GM19043 (cell line): ENCODE measurements around the gene SYK.

Source experiments
- ATAC-seq: cut with Tn5 transposase; IDR thresholded peaks from one replicate; pipeline ENCODE4 v1.9.1; 2021; ENCODE audit warnings: low read depth; ENCODE audit not compliant: unreplicated experiment

The SYK gene

GRCh38 chr9:90899287-90899686, 97.7 kb downstream of the SYK start:
- no peak for ATAC-seq

DNA sequence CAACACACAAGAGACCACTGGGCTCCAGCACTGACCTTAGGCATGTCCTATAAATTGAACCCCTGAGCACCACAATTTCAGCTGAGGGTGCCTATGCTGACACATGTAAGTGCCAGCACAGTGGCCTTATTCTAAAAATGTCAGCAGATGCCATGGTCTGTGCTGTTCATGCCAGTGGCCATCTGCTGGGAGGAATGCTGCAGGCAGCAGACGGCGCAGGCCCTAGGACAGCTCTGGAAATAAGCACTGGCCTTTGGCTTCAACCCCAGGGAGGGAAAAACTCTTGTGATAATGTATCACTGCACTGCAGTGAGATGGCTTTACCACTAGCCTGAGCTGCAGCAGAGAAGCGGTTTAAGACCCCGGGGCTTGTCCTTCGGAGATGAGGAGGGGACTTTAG, 98.5 kb downstream of the SYK start:
- ATAC-seq: no peak

GRCh38 chr9:90901933-90902332, 100.3 kb downstream of the SYK start:
- no peak for ATAC-seq

DNA sequence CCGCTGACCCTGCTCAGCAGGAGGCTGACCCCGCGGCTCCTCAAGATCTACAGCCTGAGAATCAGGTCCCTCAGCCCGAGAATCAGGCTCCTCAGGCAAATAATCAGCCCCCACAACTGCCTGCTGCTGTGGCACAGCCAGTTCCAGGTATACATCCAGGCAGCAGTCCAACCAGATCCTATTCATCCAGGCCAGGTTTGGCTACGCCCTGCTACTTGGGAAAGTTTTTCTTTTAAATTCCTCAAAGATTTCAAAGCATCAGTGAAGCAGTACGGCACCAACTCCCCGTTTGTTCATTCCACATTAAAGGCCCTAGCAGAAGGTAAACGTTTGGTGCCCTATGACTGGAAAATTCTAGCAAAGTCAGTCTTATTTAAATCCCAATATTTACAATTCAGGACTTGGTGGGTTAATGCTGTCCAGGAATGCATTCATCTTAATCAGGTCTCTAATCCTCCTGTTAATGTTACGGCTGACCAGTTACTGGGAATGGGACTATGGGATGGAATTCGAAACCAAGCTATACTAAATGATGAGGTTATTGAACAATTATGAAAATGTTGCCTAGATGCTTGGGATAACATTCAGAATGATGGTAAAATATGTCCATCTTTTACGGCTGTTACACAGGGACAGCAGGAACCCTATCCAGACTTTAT, 102.3 kb downstream of the SYK start:
- no peak for ATAC-seq

DNA sequence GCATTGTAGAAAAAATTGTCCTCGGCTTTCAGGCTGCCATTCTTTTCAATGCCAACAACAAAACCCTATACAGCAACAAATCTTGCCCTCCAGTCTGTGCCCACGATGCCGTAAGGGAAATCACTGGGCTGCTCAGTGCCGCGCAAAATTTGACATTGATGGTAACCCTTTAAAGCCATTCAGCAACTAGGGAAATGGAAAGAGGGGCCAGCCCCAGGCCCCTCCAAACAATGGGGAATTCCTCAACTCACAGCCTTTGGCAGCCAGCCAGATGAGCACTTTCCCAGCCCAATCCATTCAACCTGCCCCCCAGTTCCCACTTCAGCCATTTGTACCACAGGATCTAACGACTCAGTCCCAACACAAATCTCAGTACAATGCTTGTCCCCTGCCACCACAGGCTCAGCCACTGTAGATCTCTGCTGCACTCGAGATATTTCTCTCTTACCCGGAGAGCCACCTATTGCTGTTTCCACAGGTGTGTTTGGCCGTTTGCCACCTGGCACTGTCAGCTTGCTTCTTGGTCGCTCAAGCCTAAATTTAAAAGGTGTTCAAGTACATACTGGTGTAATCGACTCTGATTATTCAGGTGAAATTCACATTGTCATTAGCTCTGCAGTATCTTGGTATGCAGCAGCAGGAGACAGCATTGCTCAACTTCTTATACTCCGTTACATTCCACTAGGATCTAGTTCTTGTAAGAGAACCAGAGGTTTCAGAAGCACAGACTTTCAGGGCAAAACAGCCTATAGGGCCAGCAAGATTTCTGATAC, 103.3 kb downstream of the SYK start:
- no peak for ATAC-seq

DNA sequence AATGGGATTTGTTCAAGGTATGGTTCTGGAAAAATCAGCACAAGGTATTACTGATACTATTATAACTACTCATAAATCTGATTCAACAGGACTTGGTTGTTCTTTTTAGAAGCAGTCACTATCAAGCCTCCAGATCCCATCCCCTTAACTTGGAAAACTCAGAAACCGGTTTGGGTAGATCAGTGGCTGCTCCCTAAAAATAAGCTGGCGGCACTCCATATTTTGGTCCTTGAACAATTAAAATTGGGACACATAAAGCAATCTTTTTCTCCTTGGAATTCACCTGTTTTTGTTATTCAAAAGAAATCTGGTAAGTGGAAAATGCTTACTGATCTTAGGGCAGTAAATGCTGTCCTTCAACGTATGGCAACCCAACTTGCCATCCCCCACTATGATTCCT, 104.2 kb downstream of the SYK start:
- ATAC-seq: no peak

GRCh38 chr9:90906316-90907055, 104.9 kb downstream of the SYK start:
- no peak for ATAC-seq

DNA sequence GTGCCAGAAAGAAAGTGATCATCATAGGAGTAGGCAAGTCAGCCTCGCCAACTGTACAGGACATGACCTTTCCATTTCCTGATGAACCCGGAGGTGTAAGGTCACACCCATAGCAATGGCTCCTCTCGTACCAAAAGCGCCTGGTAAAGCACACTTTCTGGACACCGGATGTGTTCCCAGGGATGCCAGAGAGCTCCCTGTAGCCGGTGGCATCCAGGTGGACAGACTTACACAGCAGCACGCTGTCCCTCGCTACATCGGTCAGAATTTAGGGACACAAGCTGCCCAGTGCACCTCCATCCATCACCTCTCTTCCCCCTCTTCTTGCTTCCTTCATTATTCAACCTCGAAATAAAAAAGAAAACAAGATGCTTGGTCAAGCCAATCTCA, 105.4 kb downstream of the SYK start:
- no peak for ATAC-seq

GRCh38 chr9:90907790-90908189, 106.2 kb downstream of the SYK start:
- no peak for ATAC-seq

- ATAC-seq: no peak
Measured at GRCh38 chr9:90909225-90909624, 107.6 kb downstream of the SYK start.

GRCh38 chr9:90909747-90910283, 108.2 kb downstream of the SYK start:
- ATAC-seq: no peak

DNA sequence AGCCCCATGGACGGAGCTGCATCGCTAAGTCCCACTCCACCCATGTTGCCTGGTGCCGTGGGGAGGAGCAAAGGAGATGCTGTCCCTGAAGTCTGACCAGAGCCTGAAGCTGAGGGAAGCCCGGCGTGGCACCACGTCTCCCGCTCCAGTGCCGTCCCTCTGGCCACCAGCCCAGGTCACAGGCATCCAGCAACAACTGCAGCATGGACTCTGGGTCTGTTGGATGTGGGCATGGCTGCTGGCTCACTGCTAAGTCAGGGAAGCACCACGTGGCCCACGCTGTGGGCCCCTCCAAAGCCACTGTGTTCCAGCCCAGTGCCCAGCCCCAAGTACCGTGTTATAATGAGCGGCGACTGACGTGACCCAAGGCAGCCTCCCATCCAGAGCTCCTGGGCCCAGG, 112.6 kb downstream of the SYK start:
- no peak for ATAC-seq

GRCh38 chr9:90914868-90915483, 113.4 kb downstream of the SYK start:
- ATAC-seq: peak; percentile 94

DNA sequence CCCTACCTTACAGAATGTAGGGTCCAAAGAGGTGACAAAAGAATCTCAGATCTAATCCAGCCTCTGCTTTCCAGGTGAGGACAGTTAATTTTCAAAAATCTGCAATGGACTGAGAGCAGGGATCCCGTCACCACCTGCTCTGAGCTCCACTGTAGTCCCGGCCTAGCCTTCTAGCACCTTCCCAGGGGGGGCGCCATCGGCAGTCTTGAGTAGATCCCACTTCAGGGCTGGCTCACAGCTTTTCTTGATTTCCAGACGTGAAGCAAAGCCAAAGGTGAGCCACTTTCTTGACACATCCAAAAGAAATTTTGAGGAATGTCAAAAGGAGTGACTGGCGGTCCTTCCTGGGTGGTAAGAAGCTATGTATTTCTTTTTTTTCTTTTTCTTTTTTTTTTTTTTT, 114.1 kb downstream of the SYK start:
- no peak for ATAC-seq

- ATAC-seq: no peak
Measured at GRCh38 chr9:90916147-90916734, 114.6 kb downstream of the SYK start.

DNA sequence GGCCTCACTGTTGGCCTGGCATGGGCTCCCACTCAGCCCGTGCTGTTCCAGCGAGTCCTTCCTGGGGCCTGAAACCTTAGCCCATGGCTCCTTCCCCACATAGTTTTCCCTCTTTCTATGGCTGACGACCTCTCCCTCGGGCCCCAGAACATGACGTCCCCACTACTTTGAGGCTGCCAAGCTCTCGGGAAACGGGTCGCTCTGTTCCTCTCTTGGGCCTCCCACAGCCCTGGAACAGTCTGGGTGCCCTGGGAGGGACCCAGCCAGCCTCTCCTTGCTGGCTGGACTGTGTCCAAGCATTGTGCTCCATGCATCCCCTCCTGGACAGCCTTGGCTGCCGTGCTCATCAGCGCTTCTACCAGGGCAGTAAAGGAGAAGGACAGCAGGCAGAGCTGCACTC, 118.3 kb downstream of the SYK start:
- no peak for ATAC-seq

- no peak for ATAC-seq
Measured at GRCh38 chr9:90921104-90921503, 119.5 kb downstream of the SYK start.

- ATAC-seq: no peak
Measured at GRCh38 chr9:90921969-90922368, 120.3 kb downstream of the SYK start.

GRCh38 chr9:90925581-90926257, 124.1 kb downstream of the SYK start:
- no peak for ATAC-seq

DNA sequence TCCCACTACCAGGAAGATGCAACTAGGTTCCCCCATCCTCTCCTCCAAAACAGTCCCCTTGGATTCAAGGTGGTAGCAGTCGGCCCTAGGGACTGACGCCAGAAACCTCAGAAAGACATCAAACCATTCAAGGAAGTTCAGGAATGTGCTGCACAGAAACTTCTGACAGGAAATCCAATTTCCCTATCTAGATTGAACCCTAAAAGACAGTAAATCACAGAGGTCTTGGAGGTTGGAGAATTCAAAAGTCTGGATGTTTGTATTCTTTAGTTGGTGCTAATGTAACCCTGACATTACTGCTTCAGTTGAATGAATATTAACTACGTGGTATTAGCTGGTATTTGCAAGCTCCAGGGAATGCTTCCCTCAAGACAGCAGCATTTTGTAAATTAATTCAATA, 125.3 kb downstream of the SYK start:
- no peak for ATAC-seq
